Measurements from ENCODE around the gene SYNDIG1.

The SYNDIG1 gene

DNA sequence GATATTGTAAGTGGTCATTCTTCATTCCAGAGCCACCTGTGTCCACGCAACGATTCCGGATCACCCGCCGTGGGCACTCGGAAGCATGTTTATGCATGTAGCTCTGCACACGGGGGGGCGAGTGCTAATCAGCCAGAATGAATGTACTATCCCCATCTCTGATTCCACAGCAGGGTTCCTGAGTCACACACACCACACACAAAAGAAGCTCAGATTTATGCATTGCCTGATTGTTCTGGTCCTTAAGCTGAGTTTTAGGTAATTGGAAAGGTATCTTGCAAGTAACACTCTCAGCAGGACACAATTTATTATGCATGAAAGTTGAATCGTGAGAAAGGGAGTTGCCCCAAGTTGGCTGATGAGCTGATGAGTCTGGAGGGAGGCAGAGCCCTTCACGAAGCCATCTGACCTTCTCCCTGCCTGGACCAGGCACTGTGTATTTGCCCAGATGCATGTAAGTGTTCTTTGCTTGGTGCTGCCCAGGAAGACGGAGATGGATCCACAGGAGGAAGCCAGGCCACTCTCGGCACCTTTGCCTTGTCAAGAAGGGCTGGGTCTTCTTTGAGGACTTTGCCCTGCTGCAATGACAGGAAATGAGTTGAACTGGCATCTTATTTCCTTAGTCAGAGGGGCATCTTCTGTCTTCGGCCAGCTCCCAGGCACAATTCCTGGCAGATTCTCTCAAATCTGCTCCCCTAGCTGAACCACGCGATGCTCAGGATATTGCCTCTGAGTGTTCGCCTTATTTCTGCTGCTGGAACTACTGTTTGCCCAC is 141.1 kb downstream of the SYNDIG1 start:
- Histone ChIP-seq H3K4me1 (ENCODE audit: insufficient read depth, poor library complexity, severe bottlenecking) (no peaks in the 10 kb centered on the region), H3K27ac (ENCODE audit: poor library complexity, severe bottlenecking) (no peak overlapping the region), H3K4me3 (ENCODE audit: severe bottlenecking) (no peak overlapping the region), H3K36me3 (ENCODE audit: low read depth) (no peaks in the 10 kb centered on the region), H3K27me3 (ENCODE audit: insufficient read depth, poor library complexity, severe bottlenecking) (peaks cover 6% of the 10 kb centered on the region), H3K9me3 (ENCODE audit: severe bottlenecking) (no peaks in the 10 kb centered on the region)
- TF ChIP-seq CTCF (IDR thresholded peaks at IDR 0.05; ENCODE audit: poor library complexity, severe bottlenecking) = no peak
- ATAC-seq (ENCODE audit: low read depth) (peak; percentile 47; the same call in 2 of the 3 replicates), DNase-seq (ENCODE audit: low spot score) (no peak)

- Histone ChIP-seq H3K27me3 (ENCODE audit: insufficient read depth, poor library complexity, severe bottlenecking) (peaks cover 11% of the 10 kb centered on the region), H3K36me3 (ENCODE audit: low read depth) (no peaks in the 10 kb centered on the region), H3K4me1 (ENCODE audit: insufficient read depth, poor library complexity, severe bottlenecking) (no peaks in the 10 kb centered on the region), H3K27ac (ENCODE audit: poor library complexity, severe bottlenecking) (no peak overlapping the region), H3K4me3 (ENCODE audit: severe bottlenecking) (no peak overlapping the region), H3K9me3 (ENCODE audit: severe bottlenecking) (no peaks in the 10 kb centered on the region)
- no peak for ATAC-seq (ENCODE audit: low read depth)
- no peak for DNase-seq (ENCODE audit: low spot score)
- no peak for TF ChIP-seq CTCF (IDR thresholded peaks at IDR 0.05; ENCODE audit: poor library complexity, severe bottlenecking)
Observed at GRCh38 chr20:24611360-24612140, 142.1 kb downstream of the SYNDIG1 start.

GRCh38 chr20:24612799-24613775 is 143.7 kb downstream of the SYNDIG1 start:
- H3K27me3 ChIP-seq (ENCODE audit: insufficient read depth, poor library complexity, severe bottlenecking) = peaks cover 10% of the 10 kb centered on the region
- ATAC-seq (ENCODE audit: low read depth) (no peak), DNase-seq (ENCODE audit: low spot score) (no peak)
- H3K9me3 ChIP-seq (ENCODE audit: severe bottlenecking) = no peaks in the 10 kb centered on the region
- no peaks in the 10 kb centered on the region for H3K4me1 ChIP-seq (ENCODE audit: insufficient read depth, poor library complexity, severe bottlenecking)
- no peak overlapping the region for H3K27ac ChIP-seq (ENCODE audit: poor library complexity, severe bottlenecking)
- no peak for TF ChIP-seq CTCF (IDR thresholded peaks at IDR 0.05; ENCODE audit: poor library complexity, severe bottlenecking)
- no peak overlapping the region for H3K4me3 ChIP-seq (ENCODE audit: severe bottlenecking)
- no peaks in the 10 kb centered on the region for H3K36me3 ChIP-seq (ENCODE audit: low read depth)

DNA sequence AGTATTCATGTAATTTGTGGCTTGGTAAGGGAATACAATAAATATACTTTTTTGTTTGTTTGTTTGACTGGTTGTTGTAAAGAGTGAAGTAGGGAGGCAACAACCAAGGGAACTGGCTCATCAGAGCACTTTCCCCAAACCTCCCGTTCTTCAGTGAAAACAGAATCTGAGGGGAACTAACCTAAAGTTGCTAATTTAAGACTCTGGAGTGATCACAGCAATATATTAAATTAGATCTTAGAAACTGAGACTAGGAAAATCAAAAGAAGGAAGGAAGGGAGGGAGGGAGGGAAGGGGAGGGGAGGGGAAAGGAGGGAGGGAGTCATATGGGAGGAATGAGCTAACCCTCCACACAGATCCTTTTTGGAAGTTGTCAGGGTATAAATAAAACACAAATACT is 144.9 kb downstream of the SYNDIG1 start:
- Histone ChIP-seq H3K27me3 (ENCODE audit: insufficient read depth, poor library complexity, severe bottlenecking) (peaks cover 12% of the 10 kb centered on the region), H3K4me1 (ENCODE audit: insufficient read depth, poor library complexity, severe bottlenecking) (no peaks in the 10 kb centered on the region), H3K4me3 (ENCODE audit: severe bottlenecking) (no peak overlapping the region), H3K27ac (ENCODE audit: poor library complexity, severe bottlenecking) (no peak overlapping the region), H3K9me3 (ENCODE audit: severe bottlenecking) (no peaks in the 10 kb centered on the region), H3K36me3 (ENCODE audit: low read depth) (no peaks in the 10 kb centered on the region)
- DNase-seq (ENCODE audit: low spot score) (no peak), ATAC-seq (ENCODE audit: low read depth) (no peak)
- no peak for TF ChIP-seq CTCF (IDR thresholded peaks at IDR 0.05; ENCODE audit: poor library complexity, severe bottlenecking)

Data from RWPE2 (cell line).